NT2/D1 (cell line): ENCODE data around the gene KRTAP29-1.
"Not testable (repeated sequence)": the region's sequence is repeated elsewhere in the genome, so short reads cannot be mapped to it uniquely, and the experiment has no call there.

Experiments
- DNase-seq: peaks from one replicate; pipeline ENCODE4 v3.0.0-alpha.2; 2011; ENCODE audit warnings: low read depth, low spot score
- H3K27me3 ChIP-seq: 2 replicates; pipeline ENCODE4 v1.6.0; 2011; ENCODE audit warnings: mild to moderate bottlenecking; ENCODE audit not compliant: insufficient read length, insufficient read depth
- H3K36me3 ChIP-seq: 2 replicates; pipeline ENCODE4 v1.6.1; 2011; ENCODE audit warnings: mild to moderate bottlenecking, low read length, mixed read lengths; ENCODE audit not compliant: insufficient read depth, insufficient read length
- H3K4me1 ChIP-seq: 2 replicates; pipeline ENCODE4 v1.5.1; 2011; ENCODE audit not compliant: insufficient read depth, insufficient read length
- H3K4me3 ChIP-seq: 2 replicates; pipeline ENCODE4 v1.5.1; 2011; ENCODE audit warnings: low read depth; ENCODE audit not compliant: insufficient read length
- H3K9ac ChIP-seq: 2 replicates; pipeline ENCODE4 v1.6.0; 2011; ENCODE audit warnings: low read depth; ENCODE audit not compliant: insufficient read length
- H3K9me3 ChIP-seq: 2 replicates; pipeline ENCODE4 v1.5.1; 2011; ENCODE audit warnings: mild to moderate bottlenecking, low read length; ENCODE audit not compliant: insufficient read depth
- SUZ12 ChIP-seq: IDR thresholded peaks from 2 replicates; pipeline ENCODE4 v1.6.1; 2011; ENCODE audit not compliant: insufficient read length, insufficient read depth; ENCODE audit errors: extremely low read depth
- YY1 ChIP-seq: IDR thresholded peaks from 2 replicates; pipeline ENCODE4 v1.6.1; 2011; ENCODE audit not compliant: insufficient read length, insufficient read depth
- ZNF274 ChIP-seq: IDR thresholded peaks from 2 replicates; pipeline ENCODE4 v1.6.1; 2011; ENCODE audit warnings: mild to moderate bottlenecking, low read depth, low read length

The KRTAP29-1 gene

GRCh38 chr17:41265078-41265477 is 37.6 kb downstream of the KRTAP29-1 start, which contains the start of gene KRTAP9-6:
KRTAP9-6 (plus strand) TSS chr17:41265378; CDS start chr17:41265378, 0 bp downstream.
- H3K4me1 ChIP-seq = no peaks in the 10 kb centered on the region
- no peak for DNase-seq
- no peak within 1 kb of the TSS for H3K9ac ChIP-seq
- no peaks in the 10 kb centered on the region for H3K36me3 ChIP-seq
- H3K4me3 ChIP-seq = no peak within 1 kb of the TSS
- TF ChIP-seq SUZ12 (no peak), ZNF274 (no peak), YY1 (no peak)
- H3K27me3 ChIP-seq = peaks cover 6% of the 10 kb centered on the region
- no peaks in the 10 kb centered on the region for H3K9me3 ChIP-seq

GRCh38 chr17:41264599-41264998 is 38.1 kb downstream of the KRTAP29-1 start:
- Histone ChIP-seq H3K36me3 (no peaks in the 10 kb centered on the region), H3K27me3 (peaks cover 6% of the 10 kb centered on the region), H3K4me1 (no peaks in the 10 kb centered on the region), H3K9me3 (no peaks in the 10 kb centered on the region), H3K4me3 (no peak overlapping the region), H3K9ac (no peak overlapping the region)
- no peak for TF ChIP-seq ZNF274
- no peak for TF ChIP-seq SUZ12
- TF ChIP-seq YY1 = no peak
- no peak for DNase-seq

GRCh38 chr17:41263212-41263611 is 39.4 kb downstream of the KRTAP29-1 start:
- TF ChIP-seq SUZ12 (no peak), ZNF274 (no peak), YY1 (no peak)
- no peaks in the 10 kb centered on the region for H3K4me1 ChIP-seq
- H3K9ac ChIP-seq = no peak overlapping the region
- H3K27me3 ChIP-seq = peaks cover 6% of the 10 kb centered on the region
- no peak overlapping the region for H3K4me3 ChIP-seq
- H3K36me3 ChIP-seq = no peaks in the 10 kb centered on the region
- no peaks in the 10 kb centered on the region for H3K9me3 ChIP-seq
- no peak for DNase-seq

- Histone ChIP-seq H3K9me3 (no peaks in the 10 kb centered on the region), H3K9ac (no peak overlapping the region), H3K27me3 (peaks cover 2% of the 10 kb centered on the region), H3K4me1 (no peaks in the 10 kb centered on the region), H3K36me3 (no peaks in the 10 kb centered on the region), H3K4me3 (no peak overlapping the region)
- TF ChIP-seq SUZ12 = no peak
- no peak for TF ChIP-seq YY1
- TF ChIP-seq ZNF274 = no peak
- no peak for DNase-seq
Observed at GRCh38 chr17:41258406-41258805, 44.2 kb downstream of the KRTAP29-1 start.

GRCh38 chr17:41256291-41256685 is 46.4 kb downstream of the KRTAP29-1 start:
- Histone ChIP-seq H3K9me3 (no peaks in the 10 kb centered on the region), H3K4me3 (no peak overlapping the region), H3K27me3 (peaks cover 5% of the 10 kb centered on the region), H3K4me1 (no peaks in the 10 kb centered on the region), H3K9ac (no peak overlapping the region), H3K36me3 (no peaks in the 10 kb centered on the region)
- DNase-seq = no peak
- TF ChIP-seq YY1 = no peak
- TF ChIP-seq SUZ12 = no peak
- TF ChIP-seq ZNF274 = no peak

GRCh38 chr17:41255381-41256290 is 47.0 kb downstream of the KRTAP29-1 start, which contains the start of gene KRTAP9-9:
KRTAP9-9 (plus strand) TSS chr17:41255384.
- H3K9ac ChIP-seq, H3K27me3 ChIP-seq, H3K4me1 ChIP-seq, H3K36me3 ChIP-seq, H3K9me3 ChIP-seq, H3K4me3 ChIP-seq, DNase-seq: not testable (repeated sequence)

- TF ChIP-seq ZNF274 (no peak), SUZ12 (no peak), YY1 (no peak)
- Histone ChIP-seq H3K36me3 (no peaks in the 10 kb centered on the region), H3K9me3 (no peaks in the 10 kb centered on the region), H3K4me1 (no peaks in the 10 kb centered on the region), H3K9ac (no peak overlapping the region), H3K27me3 (peaks cover 5% of the 10 kb centered on the region), H3K4me3 (no peak overlapping the region)
- DNase-seq = no peak
Observed at GRCh38 chr17:41254861-41255260, 47.8 kb downstream of the KRTAP29-1 start.
